ENCODE data around the gene AGO3.
"Not testable (repeated sequence)": the region's sequence is repeated elsewhere in the genome, so short reads cannot be mapped to it uniquely, and the experiment has no call there.

The AGO3 gene

GRCh38 chr1:36008546-36009197 is 77.8 kb downstream of the AGO3 start:
- DNase-seq (ENCODE audit: low read depth), result peak; percentile 87

GRCh38 chr1:36014722-36015220 is 83.9 kb downstream of the AGO3 start:
- DNase-seq (ENCODE audit: low read depth), result peak; percentile 51

GRCh38 chr1:36016686-36017085 is 85.8 kb downstream of the AGO3 start:
- no peak for DNase-seq (ENCODE audit: low read depth)

GRCh38 chr1:36023098-36023769 is 92.3 kb downstream of the AGO3 start:
- DNase-seq (ENCODE audit: low read depth), result no peak

GRCh38 chr1:36024024-36024423 is 93.1 kb downstream of the AGO3 start:
- DNase-seq (ENCODE audit: low read depth), result not testable (repeated sequence)

- DNase-seq (ENCODE audit: low read depth), result no peak
Observed at GRCh38 chr1:36024847-36025246, 93.9 kb downstream of the AGO3 start.

GRCh38 chr1:36027766-36028165 is 96.9 kb downstream of the AGO3 start:
- no peak for DNase-seq (ENCODE audit: low read depth)

- no peak for DNase-seq (ENCODE audit: low read depth)
Observed at GRCh38 chr1:36031441-36031840, 100.5 kb downstream of the AGO3 start.

GRCh38 chr1:36034692-36035091 is 103.8 kb downstream of the AGO3 start:
- peak; percentile 93 for DNase-seq (ENCODE audit: low read depth)

GRCh38 chr1:36035154-36035553 is 104.2 kb downstream of the AGO3 start:
- DNase-seq (ENCODE audit: low read depth), result no peak

GRCh38 chr1:36040238-36040637 is 109.3 kb downstream of the AGO3 start:
- no peak for DNase-seq (ENCODE audit: low read depth)

- DNase-seq (ENCODE audit: low read depth), result no peak
Observed at GRCh38 chr1:36051821-36052220, 120.9 kb downstream of the AGO3 start.

GRCh38 chr1:36053978-36054377 is 123.1 kb downstream of the AGO3 start:
- DNase-seq (ENCODE audit: low read depth), result no peak

GRCh38 chr1:36055706-36056105 is 124.8 kb downstream of the AGO3 start:
- DNase-seq (ENCODE audit: low read depth), result no peak

GRCh38 chr1:36062315-36062714 is 131.4 kb downstream of the AGO3 start:
- DNase-seq (ENCODE audit: low read depth), result no peak

GRCh38 chr1:36067871-36068270 is 137.0 kb downstream of the AGO3 start:
- no peak for DNase-seq (ENCODE audit: low read depth)

- DNase-seq (ENCODE audit: low read depth), result no peak
Observed at GRCh38 chr1:36068866-36069265, 138.0 kb downstream of the AGO3 start.

- no peak for DNase-seq (ENCODE audit: low read depth)
Observed at GRCh38 chr1:36070349-36070748, 139.4 kb downstream of the AGO3 start.

- DNase-seq (ENCODE audit: low read depth), result peak; percentile 27
Observed at GRCh38 chr1:36076979-36077573, 146.2 kb downstream of the AGO3 start.

GRCh38 chr1:36080236-36080635 is 149.3 kb downstream of the AGO3 start:
- DNase-seq (ENCODE audit: low read depth), result no peak

GRCh38 chr1:36080801-36081200 is 149.9 kb downstream of the AGO3 start:
- DNase-seq (ENCODE audit: low read depth), result no peak

GRCh38 chr1:36081926-36082485 is 151.1 kb downstream of the AGO3 start:
- DNase-seq (ENCODE audit: low read depth), result no peak

- DNase-seq (ENCODE audit: low read depth), result no peak
Observed at GRCh38 chr1:36083219-36083618, 152.3 kb downstream of the AGO3 start.
